ENCODE measurements around the gene PPP1R2C.

PPP1R2C gene

GRCh38 chrX:42748067-42748850, 29.7 kb downstream of the PPP1R2C start:
- peak; percentile 15 for DNase-seq (ENCODE audit: low read depth)

DNA sequence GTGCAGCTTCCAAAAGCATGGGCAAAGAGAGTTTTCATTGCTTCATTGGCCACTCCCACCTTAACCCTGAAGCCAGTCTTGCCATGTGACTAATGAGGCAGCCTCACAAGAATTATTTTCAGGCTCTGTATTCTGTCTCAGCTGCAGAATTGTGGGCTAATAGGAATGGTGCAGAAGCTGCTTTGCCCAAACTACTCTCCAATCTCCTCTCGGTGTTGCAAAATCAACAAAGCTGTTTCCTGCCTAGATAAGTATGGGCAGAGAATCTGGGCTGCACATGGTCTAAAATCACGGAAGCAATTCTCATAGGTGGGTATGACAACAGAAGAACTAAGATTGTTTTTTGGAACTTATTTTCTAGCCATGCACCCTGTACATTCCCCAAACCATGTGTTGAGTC, 31.4 kb downstream of the PPP1R2C start:
- peak; percentile 63 for DNase-seq (ENCODE audit: low read depth)

- DNase-seq (ENCODE audit: low read depth) = no peak
These were observed 37.5 kb downstream of the PPP1R2C start for GRCh38 chrX:42740456-42740855.

- DNase-seq (ENCODE audit: low read depth) = no peak
These were observed 38.2 kb downstream of the PPP1R2C start for GRCh38 chrX:42739741-42740140.

GRCh38 chrX:42739258-42739657, 38.7 kb downstream of the PPP1R2C start:
- peak; percentile 3 for DNase-seq (ENCODE audit: low read depth)

DNA sequence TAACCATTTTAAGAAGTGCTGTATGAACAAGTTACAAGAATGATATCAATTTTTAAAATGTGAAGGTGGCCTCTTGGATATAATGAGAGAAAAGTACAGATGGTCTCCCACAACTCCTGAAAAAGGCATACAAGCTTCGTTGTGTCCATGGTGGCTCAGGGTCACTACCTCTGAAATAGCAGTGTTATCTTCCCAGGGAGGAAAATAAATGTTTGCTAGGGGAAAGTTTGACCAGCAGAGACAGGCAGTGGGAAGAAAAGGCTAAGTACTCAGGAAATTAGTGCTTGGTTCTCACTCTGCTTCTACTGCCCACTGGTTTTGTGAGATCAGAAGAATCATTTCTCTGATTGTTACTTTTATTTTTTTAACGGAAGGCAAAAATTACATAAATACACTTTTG, 39.4 kb downstream of the PPP1R2C start:
- no peak for DNase-seq (ENCODE audit: low read depth)

GRCh38 chrX:42735250-42735649, 42.7 kb downstream of the PPP1R2C start:
- no peak for DNase-seq (ENCODE audit: low read depth)

DNA sequence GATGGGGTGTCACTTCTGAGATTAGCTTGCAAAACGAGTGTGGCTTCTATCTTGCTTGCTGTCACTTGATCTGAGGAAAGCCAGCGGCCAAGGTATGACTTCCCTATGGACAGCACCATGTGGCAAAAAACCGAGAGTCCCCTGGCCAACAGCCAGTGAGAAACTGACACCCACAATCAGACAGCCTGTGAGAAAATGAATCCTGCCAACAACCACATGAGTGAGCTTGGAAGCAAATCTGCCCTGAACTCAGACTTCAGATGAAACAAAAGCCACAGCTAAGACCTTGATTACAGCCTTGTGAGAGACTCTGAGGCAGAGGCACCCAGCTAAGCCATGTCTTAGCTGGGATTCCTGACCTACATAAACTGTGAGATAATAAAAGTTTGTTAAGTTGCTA, 45.5 kb downstream of the PPP1R2C start:
- peak; percentile 27 for DNase-seq (ENCODE audit: low read depth)
